Heart right ventricle (tissue), 16 donors: ENCODE data around the gene ITGB3. TPM values are rescaled to one million over a fixed set of nuclear protein-coding genes. Genes with fewer than 3 reads are reported as not detected.

Source experiments
- ATAC-seq, 8 donors: fragments of 200-7000 bp; cut with Tn5 transposase; one replicate each; pipeline ENCODE4 v1.9.1; 2020; ENCODE audit warnings: mild to moderate bottlenecking in 8 of 8, moderate library complexity in 8 of 8, moderate number of reproducible peaks in 1 of 8
- DNase-seq, 2 donors: peaks; one replicate each; pipeline ENCODE4 v3.0.0-alpha.2; 2020
- H3K27ac ChIP-seq, 10 donors: fragments of 200-600 bp; sonication (generic) in 2 of 10; one replicate each; pipeline versions ENCODE4 v1.5.0 to v1.8.0; 2020 to 2022; ENCODE audit warnings: mild to moderate bottlenecking in 3 of 10
- H3K27me3 ChIP-seq, 7 donors: fragments of 200-600 bp; one replicate each; pipeline ENCODE4 v1.8.0; 2021 to 2022; ENCODE audit warnings: mild to moderate bottlenecking in 2 of 7
- H3K36me3 ChIP-seq, 9 donors: fragments of 200-600 bp; sonication (generic) in 1 of 9; one replicate each; pipeline versions ENCODE4 v1.5.0 to v1.8.0; 2020 to 2022; ENCODE audit warnings: mild to moderate bottlenecking in 2 of 9
- H3K4me1 ChIP-seq, 9 donors: fragments of 200-600 bp; sonication (generic) in 1 of 9; one replicate each; pipeline versions ENCODE4 v1.5.0 to v1.8.0; 2020 to 2022; ENCODE audit warnings: mild to moderate bottlenecking in 4 of 9
- H3K4me3 ChIP-seq, 10 donors: fragments of 200-600 bp; sonication (generic) in 2 of 10; one replicate each; pipeline versions ENCODE4 v1.5.0 to v1.8.0; 2020 to 2022; ENCODE audit warnings: mild to moderate bottlenecking in 7 of 10, moderate library complexity in 2 of 10
- H3K9me3 ChIP-seq, 11 donors: fragments of 200-600 bp in 10 of 11; sonication (generic) in 2 of 11; one replicate each; pipeline versions ENCODE4 v1.5.0 to v1.8.0; 2013 to 2022; ENCODE audit warnings: mild to moderate bottlenecking in 2 of 11, control low read depth in 1 of 11, moderate library complexity in 1 of 11
- CTCF ChIP-seq, 9 donors: fragments of 200-600 bp; sonication (generic) in 2 of 9; IDR thresholded peaks; one replicate each; pipeline versions ENCODE4 v1.5.0 to v1.8.0; 2021 to 2022; ENCODE audit warnings: antibody characterized with exemption in 9 of 9, mild to moderate bottlenecking in 5 of 9, moderate library complexity in 1 of 9
- WGBS, 2 donors: extraction: QIAGEN DNeasy Blood & Tissue Kit; methylation state at CpG; one replicate each; pipeline ENCODE4 v1.1.7; 2013; ENCODE audit warnings: inconsistent platforms in 1 of 2; 5-methylcytosine and 5-hydroxymethylcytosine counted together
- intact Hi-C, 10 donors: fragments of 100-400 bp; cut with DNase I; formaldehyde crosslinking; loops; one replicate each; pipeline versions ENCODE4 v1.11.1 to v1.14.2; 2022
- polyA plus RNA-seq, 2 donors: library from polyadenylated mRNA; stranded (reverse); fragments of 200-250 nt; gene quantifications; one replicate each; pipeline ENCODE4 v1.2.3, GENCODE V29; 2013
- total RNA-seq, 10 donors: library from RNA; stranded (reverse); fragmentation: NEBNext Ultra II Directional in 3 of 10; extraction: Animal tissue kit (Norgen Biotek cat#: 25700) in 3 of 10; gene quantifications; one replicate each; pipeline versions ENCODE4 v1.2.1 to v1.2.4, GENCODE V29; 2021 to 2023
- donor health status: Arrhythmogenic right ventricular cardiomyopathy.
- donor health status: ischemic (EF 13 %, LVEDD 7.1; RV severe dilation, severe dysfunction).
- donor health status: healthy with polysubstance abuse.
- donor health status: DM: no; HTN: yes; CAD: no.
- donor health status: DM: no; HTN: no; CAD: no.
- donor health status: ischemic (EF 25% LVEDD 6.9; RV normal size, moderate dysfunction).
- donor health status: ischemic (EF 25% LVEDD 5.7; RV mildly dilated, moderate dysfunction).
- donor health status: healthy.
- donor health status: DM: yes; HTN: yes; CAD: no.
- donor health status: Ischemic cardiomyopathy.
- donor health status: ischemic (EF 35%, LVEDD 5.7; RV mildly dilated, moderate dysfunction).
- donor health status: nonischemic (EF 11% LVEDD 7.7; RV severe dilation, severe dysfunction).
- donor health status: DM: yes; HTN: yes; CAD: no.
- donor health status: PGD.
- donor health status: ischemic (EF 29% LVEDD 5.4; RV normal size, mild dysfunction).
- donor health status: nonischemic (EF 23%, LVEDD 6.1; RV moderate dilation, normal function).

Gene ITGB3
- total and polyA plus RNA-seq, 12 donors = 1.9 to 18.0 (median 3.2) TPM

- H3K27ac ChIP-seq = peak within 1 kb of the TSS; percentile 84 to 96 (median 90)
- intact Hi-C loops = loop anchor here in 2 of 10 donors (1.0 to 10.0 kb wide), 2 partner anchors 49 to 301 kb away; no protein-coding TSS in a partner anchor
- peak; percentile 87 to 92 for DNase-seq
- peak; percentile 96 to 99 (median 98) for ATAC-seq
- no peaks in the 10 kb centered on the region for H3K27me3 ChIP-seq
- H3K36me3 ChIP-seq = no peaks in the 10 kb centered on the region
- peak within 1 kb of the TSS; percentile 44 to 74 (median 68) for H3K4me3 ChIP-seq
- peak in 5 of 9 donors; percentile 17 to 54 (median 47) for TF ChIP-seq CTCF (IDR thresholded peaks at IDR 0.05)
- peaks cover 0 to 11% (median 5%) of the 10 kb centered on the region in 9 donors for H3K4me1 ChIP-seq
- H3K9me3 ChIP-seq = peaks cover 0 to 12% (median 0%) of the 10 kb centered on the region in 11 donors
- WGBS, 2 donors = 1% methylated on average over 72 of the region's 72 CpGs
Observed at GRCh38 chr17:47323382-47324223, 70.0 kb downstream of the ITGB3 start, which contains the start of gene EFCAB13. Gene EFCAB13, plus strand, starts transcription at chr17:47323955. Its CDS starts 4,399 bp downstream, at chr17:47328354.

- Histone ChIP-seq H3K27ac (peak overlapping the region; percentile 84 to 96 (median 90)), H3K4me1 (peaks cover 0 to 11% (median 5%) of the 10 kb centered on the region in 9 donors), H3K36me3 (peaks cover 0 to 3% (median 0%) of the 10 kb centered on the region in 9 donors), H3K9me3 (peaks cover 0 to 12% (median 0%) of the 10 kb centered on the region in 11 donors), H3K4me3 (peak overlapping the region; percentile 44 to 74 (median 68)), H3K27me3 (no peaks in the 10 kb centered on the region)
- TF ChIP-seq CTCF (IDR thresholded peaks at IDR 0.05) = no peak
- peak; percentile 35 to 63 for DNase-seq
- ATAC-seq = peak; percentile 4 to 81 (median 65)
- WGBS, 2 donors = 19 to 34% methylated on average over 28 of the region's 28 CpGs
- intact Hi-C loops = loop anchor here in 1 of 10 donors (10.0 kb wide), 1 partner anchor 300 kb away; no protein-coding TSS in a partner anchor
Observed at GRCh38 chr17:47324224-47325020, 70.8 kb downstream of the ITGB3 start.

- H3K27me3 ChIP-seq = no peaks in the 10 kb centered on the region
- no peak for TF ChIP-seq CTCF (IDR thresholded peaks at IDR 0.05)
- no peak overlapping the region for H3K4me3 ChIP-seq
- DNase-seq (no peak), ATAC-seq (no peak)
- H3K4me1 ChIP-seq = peaks cover 0 to 11% (median 5%) of the 10 kb centered on the region in 9 donors
- no peak overlapping the region for H3K27ac ChIP-seq
- peaks cover 0 to 12% (median 0%) of the 10 kb centered on the region in 11 donors for H3K9me3 ChIP-seq
- WGBS, 2 donors = 89 to 100% methylated on average over 1 of the region's 1 CpG
- intact Hi-C loops = loop anchor here in 1 of 10 donors (10.0 kb wide), 1 partner anchor 300 kb away; no protein-coding TSS in a partner anchor
- H3K36me3 ChIP-seq = peaks cover 0 to 8% (median 0%) of the 10 kb centered on the region in 9 donors
Observed at GRCh38 chr17:47325176-47325575, 71.5 kb downstream of the ITGB3 start.

- no peak for ATAC-seq
- intact Hi-C loops = no loop called here
- TF ChIP-seq CTCF (IDR thresholded peaks at IDR 0.05) = no peak
Observed at GRCh38 chr17:47330548-47330947, 76.9 kb downstream of the ITGB3 start.

More at GRCh38 chr17:47330548-47330947, 76.9 kb downstream of the ITGB3 start:
- no peaks in the 10 kb centered on the region for H3K27me3 ChIP-seq
- H3K36me3 ChIP-seq = peaks cover 0 to 19% (median 3%) of the 10 kb centered on the region in 9 donors
- WGBS, 2 donors = 98 to 100% methylated on average over 2 of the region's 2 CpGs
- DNase-seq = no peak
- no peak overlapping the region for H3K4me3 ChIP-seq
- peaks cover 0 to 9% (median 0%) of the 10 kb centered on the region in 9 donors for H3K4me1 ChIP-seq
- H3K27ac ChIP-seq = no peak overlapping the region
- peaks cover 0 to 6% (median 0%) of the 10 kb centered on the region in 11 donors for H3K9me3 ChIP-seq
